Fibroblast of the aortic adventitia (primary cell): ENCODE measurements around the gene PDE3B. TPM values are rescaled to one million over a fixed set of nuclear protein-coding genes. Genes with fewer than 3 reads are reported as not detected.
"Not testable (repeated sequence)": the region's sequence is repeated elsewhere in the genome, so short reads cannot be mapped to it uniquely, and the experiment has no call there.

Experiments
- DNase-seq: peaks from one replicate; pipeline ENCODE4 v3.0.0-alpha.2; 2010; ENCODE audit warnings: low read depth
- H3K4me3 ChIP-seq: 2 replicates; pipeline ENCODE4 v1.5.1; 2011; ENCODE audit warnings: low read depth, mild to moderate bottlenecking, control low read depth, low read length, moderate library complexity
- total RNA-seq: library from RNA; depleted of rRNA; stranded (reverse); fragments of >200 nt; gene quantifications from 2 replicates; pipeline ENCODE4 v1.2.3, GENCODE V29; 2012; ENCODE audit warnings: low replicate concordance
- TF ChIP-seq, protein P1 (sequence below): IDR thresholded peaks from 2 replicates; pipeline ENCODE4 v1.5.1; 2011; ENCODE audit warnings: mild to moderate bottlenecking, low read length, control low read depth, inconsistent platforms; ENCODE audit not compliant: insufficient read depth

The PDE3B gene
- total RNA-seq, 1 donor = 2.8 TPM

DNA sequence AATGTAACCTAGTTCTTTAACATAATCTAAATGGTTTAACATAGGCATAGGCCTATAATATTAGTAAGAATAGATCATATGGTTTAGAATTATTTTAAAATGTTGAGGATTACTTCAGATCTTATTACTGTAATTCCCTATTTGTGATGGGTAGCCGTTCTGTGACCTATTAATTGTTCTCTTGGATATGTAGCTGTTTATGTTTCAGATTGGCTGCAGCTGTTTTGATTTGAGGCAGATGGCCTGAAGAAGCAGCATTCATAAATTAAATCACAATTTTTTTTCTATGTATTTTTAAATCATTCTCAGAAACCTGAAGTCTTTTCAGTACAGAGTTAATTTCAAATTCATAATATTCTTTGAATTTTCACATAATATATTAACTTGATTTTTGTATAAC lies 104.5 kb downstream of the PDE3B start:
- no peak overlapping the region for H3K4me3 ChIP-seq
- TF ChIP-seq, protein P1, sequence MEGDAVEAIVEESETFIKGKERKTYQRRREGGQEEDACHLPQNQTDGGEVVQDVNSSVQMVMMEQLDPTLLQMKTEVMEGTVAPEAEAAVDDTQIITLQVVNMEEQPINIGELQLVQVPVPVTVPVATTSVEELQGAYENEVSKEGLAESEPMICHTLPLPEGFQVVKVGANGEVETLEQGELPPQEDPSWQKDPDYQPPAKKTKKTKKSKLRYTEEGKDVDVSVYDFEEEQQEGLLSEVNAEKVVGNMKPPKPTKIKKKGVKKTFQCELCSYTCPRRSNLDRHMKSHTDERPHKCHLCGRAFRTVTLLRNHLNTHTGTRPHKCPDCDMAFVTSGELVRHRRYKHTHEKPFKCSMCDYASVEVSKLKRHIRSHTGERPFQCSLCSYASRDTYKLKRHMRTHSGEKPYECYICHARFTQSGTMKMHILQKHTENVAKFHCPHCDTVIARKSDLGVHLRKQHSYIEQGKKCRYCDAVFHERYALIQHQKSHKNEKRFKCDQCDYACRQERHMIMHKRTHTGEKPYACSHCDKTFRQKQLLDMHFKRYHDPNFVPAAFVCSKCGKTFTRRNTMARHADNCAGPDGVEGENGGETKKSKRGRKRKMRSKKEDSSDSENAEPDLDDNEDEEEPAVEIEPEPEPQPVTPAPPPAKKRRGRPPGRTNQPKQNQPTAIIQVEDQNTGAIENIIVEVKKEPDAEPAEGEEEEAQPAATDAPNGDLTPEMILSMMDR = no peak
- no peak for DNase-seq

DNA sequence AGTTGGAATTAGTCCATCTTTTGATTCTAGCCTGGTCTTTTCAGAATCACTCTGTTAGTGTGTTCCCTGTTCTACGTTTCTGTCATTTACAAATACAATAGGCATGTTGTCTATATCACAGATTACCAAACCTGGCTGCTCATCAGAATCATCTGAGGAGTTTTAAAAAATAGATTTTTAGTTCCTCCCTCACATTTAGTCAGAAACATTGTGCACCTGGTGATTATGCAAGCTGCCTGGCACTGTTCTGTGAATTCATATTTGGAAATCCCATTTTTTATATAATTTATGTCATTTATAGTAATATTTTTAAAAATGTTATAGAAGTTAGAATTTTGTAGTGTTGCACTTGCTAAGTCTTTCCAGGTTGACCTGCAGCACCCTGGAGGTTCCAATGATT lies 107.3 kb downstream of the PDE3B start:
- H3K4me3 ChIP-seq = no peak overlapping the region
- DNase-seq = no peak
- TF ChIP-seq, protein P1 = no peak

DNA sequence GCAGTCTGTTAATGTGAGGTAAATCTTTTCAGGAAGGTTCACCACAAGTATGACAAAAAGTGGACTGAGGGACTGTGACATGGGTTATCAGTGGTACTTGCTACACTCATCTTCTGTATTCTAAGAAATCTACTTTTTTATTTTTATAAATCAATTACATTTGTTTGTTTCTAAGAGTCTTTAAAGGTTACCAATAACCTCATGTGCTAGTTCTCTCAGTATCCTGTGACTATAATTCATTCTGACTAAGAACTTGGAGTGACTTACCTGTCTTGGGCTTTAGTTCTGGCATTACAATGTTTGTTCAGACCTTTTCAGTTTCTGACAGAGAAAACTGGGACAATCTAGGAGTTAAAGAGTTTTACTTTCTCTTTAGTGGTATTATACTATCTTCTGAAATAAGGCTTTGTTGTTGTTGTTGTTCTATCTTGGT lies 108.4 kb downstream of the PDE3B start:
- no peak overlapping the region for H3K4me3 ChIP-seq
- TF ChIP-seq, protein P1 = no peak
- no peak for DNase-seq

DNA sequence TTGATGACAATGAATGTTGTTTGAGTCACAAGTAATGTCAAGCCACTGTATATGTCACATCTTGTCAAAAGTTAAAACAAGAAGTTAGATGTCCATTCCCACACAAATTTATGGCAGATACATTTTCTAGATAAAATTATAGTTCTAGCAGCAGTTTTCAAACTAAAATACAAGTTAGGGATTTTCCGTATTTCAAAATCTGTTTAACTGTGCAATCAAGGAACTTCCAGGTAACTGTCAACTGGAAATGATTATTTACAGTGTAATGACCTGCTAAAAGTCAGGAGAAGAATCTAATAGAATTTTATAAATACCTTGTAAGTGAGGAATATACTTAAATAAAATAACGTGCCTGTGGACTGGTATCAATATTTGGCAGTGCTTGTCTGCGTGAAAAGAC lies 111.5 kb downstream of the PDE3B start:
- DNase-seq = no peak
- no peak overlapping the region for H3K4me3 ChIP-seq
- TF ChIP-seq, protein P1 = no peak

DNA sequence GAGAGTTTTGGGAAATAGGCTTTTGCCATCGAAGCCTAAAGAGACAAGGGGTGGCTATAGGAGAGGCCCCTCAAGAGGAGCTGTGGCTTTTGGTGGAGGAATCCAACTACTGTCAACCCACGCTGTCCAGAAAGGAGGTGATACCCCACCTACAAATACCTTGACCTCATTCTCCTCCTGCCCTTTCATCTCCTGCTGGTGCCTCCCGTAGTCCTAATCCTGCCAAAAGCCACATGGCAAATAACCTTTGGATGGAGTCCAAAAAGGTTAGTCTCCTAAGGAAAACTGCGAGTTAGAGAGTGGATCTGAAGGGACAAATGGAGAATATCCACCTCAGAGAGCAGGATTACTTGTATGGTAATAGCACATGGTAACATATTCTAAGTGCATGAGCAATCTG lies 112.7 kb downstream of the PDE3B start:
- no peak for DNase-seq
- TF ChIP-seq, protein P1 = no peak
- no peak overlapping the region for H3K4me3 ChIP-seq

DNA sequence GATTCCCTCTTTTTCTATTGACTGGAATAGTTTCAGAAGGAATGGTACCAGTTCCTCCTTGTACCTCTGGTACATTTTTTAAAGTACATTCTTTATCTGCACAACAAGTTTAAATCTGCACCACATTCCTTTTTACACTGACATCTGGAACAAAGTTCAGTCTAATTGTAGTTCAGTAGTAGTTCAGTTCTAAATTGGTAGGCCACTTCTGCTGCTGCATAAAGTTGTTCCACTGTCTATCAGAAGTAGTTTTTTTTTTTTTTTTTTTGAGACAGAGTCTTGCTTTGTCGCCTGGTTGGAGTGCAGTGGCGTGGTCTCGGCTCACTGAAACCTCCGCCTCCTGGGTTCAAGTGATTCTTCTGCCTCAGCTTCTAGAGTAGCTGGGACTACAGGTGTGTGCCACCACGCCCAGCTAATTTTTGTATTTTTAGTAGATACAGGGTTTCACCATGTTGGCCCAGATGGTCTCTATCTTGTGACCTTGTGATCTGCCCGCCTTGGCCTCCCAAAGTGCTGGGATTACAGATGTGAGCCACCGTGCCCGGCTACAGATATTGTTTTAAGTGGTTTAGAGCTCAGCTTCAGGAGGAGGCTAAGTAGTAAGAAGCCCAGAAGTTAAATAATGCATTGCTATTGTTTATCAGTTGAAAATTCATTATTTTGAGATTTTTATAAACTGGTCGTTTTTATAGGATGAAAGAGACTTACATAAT lies 115.9 kb downstream of the PDE3B start:
- H3K4me3 ChIP-seq, DNase-seq: not testable (repeated sequence)

DNA sequence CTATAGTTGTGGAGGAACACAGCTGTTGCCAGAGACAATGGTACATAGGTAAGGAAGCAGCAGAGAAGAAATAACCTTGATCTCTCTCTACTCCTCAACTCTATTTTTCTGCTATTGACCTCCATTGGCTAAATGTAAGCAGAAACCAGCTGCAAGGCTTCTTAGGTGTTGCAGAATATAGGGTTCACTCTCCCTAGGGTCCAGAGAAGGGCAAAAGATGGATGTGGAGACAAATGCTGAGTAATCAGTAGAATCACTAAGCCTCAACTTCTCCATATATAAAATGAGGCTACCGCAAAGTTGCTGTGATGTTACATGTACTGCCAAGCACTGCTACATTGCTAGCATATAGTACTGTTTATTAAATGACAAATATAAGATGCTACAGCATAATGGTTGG lies 120.6 kb downstream of the PDE3B start:
- no peak for DNase-seq
- TF ChIP-seq, protein P1 = no peak
- H3K4me3 ChIP-seq = no peak overlapping the region
